SU-DHL-6 (cell line): ENCODE data around the gene LRCH1.

Source experiments
- EZH2phosphoT487 ChIP-seq: fragments of 200-600 bp; sonication (generic), shearing (Covaris generic); conservative IDR thresholded peaks from 2 replicates; pipeline ENCODE4 v1.6.1; 2018; ENCODE audit warnings: mild to moderate bottlenecking, antibody characterized with exemption, low read length, moderate library complexity, mixed read lengths
- TF ChIP-seq, protein P1 (sequence below): fragments of 200-600 bp; sonication (generic); IDR thresholded peaks from one replicate; pipeline ENCODE4 v1.5.1; 2017; ENCODE audit warnings: antibody characterized with exemption, mild to moderate bottlenecking, low read length, moderate library complexity; ENCODE audit not compliant: insufficient read depth, poor library complexity, severe bottlenecking

- TF ChIP-seq, protein P1, sequence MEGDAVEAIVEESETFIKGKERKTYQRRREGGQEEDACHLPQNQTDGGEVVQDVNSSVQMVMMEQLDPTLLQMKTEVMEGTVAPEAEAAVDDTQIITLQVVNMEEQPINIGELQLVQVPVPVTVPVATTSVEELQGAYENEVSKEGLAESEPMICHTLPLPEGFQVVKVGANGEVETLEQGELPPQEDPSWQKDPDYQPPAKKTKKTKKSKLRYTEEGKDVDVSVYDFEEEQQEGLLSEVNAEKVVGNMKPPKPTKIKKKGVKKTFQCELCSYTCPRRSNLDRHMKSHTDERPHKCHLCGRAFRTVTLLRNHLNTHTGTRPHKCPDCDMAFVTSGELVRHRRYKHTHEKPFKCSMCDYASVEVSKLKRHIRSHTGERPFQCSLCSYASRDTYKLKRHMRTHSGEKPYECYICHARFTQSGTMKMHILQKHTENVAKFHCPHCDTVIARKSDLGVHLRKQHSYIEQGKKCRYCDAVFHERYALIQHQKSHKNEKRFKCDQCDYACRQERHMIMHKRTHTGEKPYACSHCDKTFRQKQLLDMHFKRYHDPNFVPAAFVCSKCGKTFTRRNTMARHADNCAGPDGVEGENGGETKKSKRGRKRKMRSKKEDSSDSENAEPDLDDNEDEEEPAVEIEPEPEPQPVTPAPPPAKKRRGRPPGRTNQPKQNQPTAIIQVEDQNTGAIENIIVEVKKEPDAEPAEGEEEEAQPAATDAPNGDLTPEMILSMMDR: no peak
- no peak for TF ChIP-seq EZH2phosphoT487
Measured at GRCh38 chr13:46716821-46717220, 163.9 kb downstream of the LRCH1 start.
